HTERT RPE-1 (cell line): ENCODE data around the gene SPHK1.

ENCODE experiments used
- in situ Hi-C: fragments of 300-500 bp; cut with MboI; formaldehyde crosslinking; loops from 4 replicates; pipeline ENCODE4 v1.14.3; 2020; ENCODE audit warnings: low sequenced_read_pairs

SPHK1 gene

GRCh38 chr17:76363107-76363842 is 21.1 kb upstream of the SPHK1 start:
- in situ Hi-C loops: no loop called here

- in situ Hi-C loops: no loop called here
Measured at GRCh38 chr17:76365256-76365903, 19.0 kb upstream of the SPHK1 start.

GRCh38 chr17:76366247-76366646 is 18.2 kb upstream of the SPHK1 start:
- in situ Hi-C loops: no loop called here

GRCh38 chr17:76367642-76368041 is 16.8 kb upstream of the SPHK1 start:
- in situ Hi-C loops: no loop called here

GRCh38 chr17:76368545-76368944 is 15.9 kb upstream of the SPHK1 start:
- in situ Hi-C loops: no loop called here

GRCh38 chr17:76369379-76369778 is 15.0 kb upstream of the SPHK1 start:
- in situ Hi-C loops: no loop called here

- in situ Hi-C loops: no loop called here
Measured at GRCh38 chr17:76369804-76370203, 14.6 kb upstream of the SPHK1 start.

GRCh38 chr17:76370261-76370993 is 14.0 kb upstream of the SPHK1 start:
- in situ Hi-C loops: no loop called here

GRCh38 chr17:76371656-76372628 is 12.5 kb upstream of the SPHK1 start:
- in situ Hi-C loops: no loop called here

- in situ Hi-C loops: no loop called here
Measured at GRCh38 chr17:76376318-76377133, 7.9 kb upstream of the SPHK1 start.

GRCh38 chr17:76378548-76379274 is 5.7 kb upstream of the SPHK1 start:
- in situ Hi-C loops: no loop called here

- in situ Hi-C loops: no loop called here
Measured at GRCh38 chr17:76379275-76379641, 5.2 kb upstream of the SPHK1 start.

GRCh38 chr17:76379646-76380376 is 4.6 kb upstream of the SPHK1 start:
- in situ Hi-C loops: no loop called here

GRCh38 chr17:76381633-76382350 is 2.6 kb upstream of the SPHK1 start:
- in situ Hi-C loops: no loop called here

- in situ Hi-C loops: no loop called here
Measured at GRCh38 chr17:76382351-76382802, 2.0 kb upstream of the SPHK1 start.

- in situ Hi-C loops: no loop called here
Measured at GRCh38 chr17:76382803-76383545, 1.4 kb upstream of the SPHK1 start.

GRCh38 chr17:76383546-76384221 is 725 bp upstream of the SPHK1 start:
- in situ Hi-C loops: no loop called here
